Superior temporal gyrus (tissue), 1 donor: ENCODE results near the gene AOPEP.
"Not testable (repeated sequence)": the region's sequence is repeated elsewhere in the genome, so short reads cannot be mapped to it uniquely, and the experiment has no call there.

Experiments used
- DNase-seq: peaks from one replicate; pipeline ENCODE4 v3.0.0-alpha.2; 2016; ENCODE audit errors: extremely low spot score

The AOPEP gene

DNA sequence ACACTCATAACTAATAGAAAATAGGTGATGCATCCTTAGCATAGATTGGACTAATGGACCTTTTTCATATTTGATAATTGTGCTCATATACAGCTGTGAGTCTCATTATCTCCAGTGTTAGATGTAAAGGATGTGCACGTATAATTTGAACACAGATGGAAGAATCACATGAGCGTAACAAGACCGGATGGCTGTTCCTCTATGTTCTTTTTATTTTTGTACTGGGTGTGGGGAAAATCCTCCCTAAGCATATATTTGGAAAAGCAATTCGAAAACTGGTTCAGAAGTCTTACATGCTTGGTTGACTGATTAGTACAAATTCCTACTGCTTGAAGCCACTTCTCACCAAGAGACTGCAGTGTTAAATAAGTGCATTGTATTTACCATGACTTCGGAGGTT is 230.2 kb downstream of the AOPEP start:
- DNase-seq: peak; percentile 55

DNA sequence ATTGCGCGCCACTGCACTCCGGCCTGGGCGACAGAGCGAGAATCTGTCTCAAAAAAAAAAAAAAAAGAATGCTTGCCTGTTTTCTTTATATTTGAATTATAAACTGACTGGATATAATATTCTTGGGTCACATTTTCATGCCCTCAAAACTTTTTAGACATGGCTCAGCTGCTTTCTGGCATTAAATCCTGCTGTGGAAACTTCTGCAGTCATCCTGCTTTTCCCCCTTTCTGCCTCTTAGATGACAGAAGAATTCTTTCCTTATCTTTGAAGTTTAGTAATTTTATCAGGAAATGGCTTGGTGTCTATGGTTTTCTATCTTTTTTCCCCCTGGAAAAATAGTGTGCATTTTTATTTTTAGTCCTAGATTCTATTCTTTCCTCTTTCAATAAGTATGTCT is 234.5 kb downstream of the AOPEP start:
- no peak for DNase-seq

DNA sequence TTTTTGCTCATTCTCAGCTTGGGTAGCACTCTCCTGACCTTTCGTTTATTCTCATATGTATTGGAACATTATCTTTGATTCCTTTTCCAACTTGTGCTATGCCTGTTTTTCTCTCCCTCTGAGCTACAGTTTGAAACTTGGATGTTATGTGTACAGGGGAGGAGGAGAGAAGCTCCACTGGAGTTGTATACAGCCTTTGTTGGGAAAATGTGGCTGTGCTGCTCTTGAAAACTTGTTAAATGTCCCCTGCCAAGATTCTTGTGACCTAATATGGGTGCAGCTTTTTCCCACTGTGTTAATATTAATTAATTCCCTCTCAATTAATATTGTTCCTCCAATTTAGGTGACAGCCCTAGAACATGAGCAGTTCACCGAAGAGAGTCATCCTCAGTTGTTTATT is 235.4 kb downstream of the AOPEP start:
- DNase-seq: peak; percentile 69

DNA sequence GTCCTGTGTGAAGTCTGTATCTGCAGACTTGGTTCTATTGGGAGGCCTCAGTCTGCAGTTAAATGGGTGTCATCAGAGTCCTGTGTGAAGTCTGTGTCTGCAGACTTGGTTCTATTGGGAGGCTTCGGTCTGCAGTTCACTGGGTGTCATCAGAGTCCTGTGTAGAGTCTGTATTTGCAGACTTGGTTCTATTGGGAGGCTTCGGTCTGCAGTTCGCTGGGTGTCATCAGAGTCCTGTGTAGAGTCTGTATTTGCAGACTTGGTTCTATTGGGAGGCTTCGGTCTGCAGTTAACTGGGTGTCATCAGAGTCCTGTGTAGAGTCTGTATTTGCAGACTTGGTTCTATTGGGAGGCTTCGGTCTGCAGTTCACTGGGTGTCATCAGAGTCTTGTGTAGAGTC is 239.1 kb downstream of the AOPEP start:
- not testable (repeated sequence) for DNase-seq

DNA sequence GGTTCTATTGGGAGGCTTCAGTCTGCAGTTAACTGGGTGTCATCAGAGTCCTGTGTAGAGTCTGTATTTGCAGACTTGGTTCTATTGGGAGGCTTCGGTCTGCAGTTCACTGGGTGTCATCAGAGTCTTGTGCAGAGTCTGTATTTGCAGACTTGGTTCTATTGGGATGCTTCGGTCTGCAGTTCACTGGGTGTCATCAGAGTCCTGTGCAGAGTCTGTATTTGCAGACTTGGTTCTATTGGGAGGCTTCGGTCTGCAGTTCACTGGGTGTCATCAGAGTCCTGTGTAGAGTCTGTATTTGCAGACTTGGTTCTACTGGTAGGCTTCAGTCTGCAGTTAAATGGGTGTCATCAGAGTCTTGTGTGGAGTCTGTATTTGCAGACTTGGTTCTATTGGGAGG is 239.5 kb downstream of the AOPEP start:
- not testable (repeated sequence) for DNase-seq

DNA sequence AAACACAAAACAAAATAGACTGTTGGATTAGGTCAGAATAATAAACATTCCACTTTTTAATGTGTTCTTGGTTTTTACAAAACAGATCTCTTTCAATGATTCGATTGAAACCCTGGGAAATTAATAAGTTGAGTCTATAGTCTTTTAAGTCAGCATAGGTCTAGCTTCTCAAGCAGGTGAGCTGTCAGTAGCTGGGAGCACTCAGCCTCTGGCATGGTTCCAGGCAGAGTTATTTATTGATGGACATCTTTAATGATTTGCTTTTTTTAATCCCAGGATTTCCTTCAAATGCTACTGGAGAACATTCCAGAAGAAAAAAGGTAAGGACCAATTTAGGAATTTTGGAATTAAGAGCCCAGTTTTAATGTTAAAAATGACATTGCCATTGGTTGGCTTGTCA is 241.0 kb downstream of the AOPEP start:
- DNase-seq: no peak

DNA sequence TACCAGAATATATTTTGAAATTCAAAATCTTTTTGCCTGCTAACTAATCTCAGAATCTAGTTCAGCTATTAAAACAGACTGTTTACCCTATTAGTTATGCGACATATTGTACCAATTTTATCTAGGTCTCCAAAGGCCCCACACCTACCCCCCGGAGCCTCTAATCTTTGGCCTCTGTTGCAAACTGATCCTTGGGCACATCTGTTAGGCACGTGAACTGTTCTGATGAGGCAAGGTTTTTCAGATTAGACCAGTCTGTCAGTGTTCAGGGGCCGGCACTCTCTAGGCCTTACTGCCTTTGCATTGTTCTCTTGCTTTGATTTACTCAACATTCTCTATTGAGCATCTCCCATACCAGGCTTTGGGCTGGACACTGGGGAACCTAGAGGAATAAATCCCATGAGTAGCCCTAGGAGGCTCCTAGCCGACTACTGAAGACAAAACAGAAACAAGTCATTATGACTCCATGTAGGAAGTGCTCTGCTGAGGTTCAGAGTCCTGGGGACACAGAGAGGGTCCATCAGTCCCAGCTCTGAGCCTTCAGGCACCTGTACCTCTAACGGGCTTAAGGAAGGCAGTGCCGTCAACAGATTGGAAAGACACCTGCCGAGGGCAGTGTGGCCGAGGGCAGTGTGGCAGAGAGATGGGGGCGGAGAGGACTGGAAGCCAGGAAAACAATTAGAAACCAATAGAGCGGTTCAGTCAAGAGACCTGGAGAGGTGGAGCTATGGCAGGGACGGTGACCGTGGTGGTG is 245.1 kb downstream of the AOPEP start:
- no peak for DNase-seq

DNA sequence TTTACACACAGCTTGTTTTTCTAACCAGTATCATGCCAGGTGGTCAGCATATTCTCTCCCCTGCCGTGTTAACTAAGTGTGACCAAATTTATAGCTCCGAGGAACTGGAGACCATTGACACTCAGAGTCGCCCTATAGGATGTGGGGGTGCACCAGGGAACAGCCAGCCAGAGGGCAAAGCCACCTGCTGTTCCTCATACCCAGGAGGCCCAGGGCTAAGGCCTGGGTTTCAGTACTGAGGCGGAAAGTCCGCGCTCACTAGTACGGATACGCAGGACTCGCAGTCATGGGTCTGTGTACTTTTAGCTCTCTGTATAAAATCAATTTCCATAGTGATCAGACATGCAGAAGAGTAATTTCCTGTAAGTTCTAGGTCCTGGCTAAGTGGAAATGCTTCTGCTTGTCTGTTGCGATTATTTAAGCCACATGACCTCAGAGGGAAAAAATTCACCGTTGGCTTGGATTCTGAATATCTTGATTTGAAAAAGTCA is 247.0 kb downstream of the AOPEP start:
- DNase-seq: no peak

DNA sequence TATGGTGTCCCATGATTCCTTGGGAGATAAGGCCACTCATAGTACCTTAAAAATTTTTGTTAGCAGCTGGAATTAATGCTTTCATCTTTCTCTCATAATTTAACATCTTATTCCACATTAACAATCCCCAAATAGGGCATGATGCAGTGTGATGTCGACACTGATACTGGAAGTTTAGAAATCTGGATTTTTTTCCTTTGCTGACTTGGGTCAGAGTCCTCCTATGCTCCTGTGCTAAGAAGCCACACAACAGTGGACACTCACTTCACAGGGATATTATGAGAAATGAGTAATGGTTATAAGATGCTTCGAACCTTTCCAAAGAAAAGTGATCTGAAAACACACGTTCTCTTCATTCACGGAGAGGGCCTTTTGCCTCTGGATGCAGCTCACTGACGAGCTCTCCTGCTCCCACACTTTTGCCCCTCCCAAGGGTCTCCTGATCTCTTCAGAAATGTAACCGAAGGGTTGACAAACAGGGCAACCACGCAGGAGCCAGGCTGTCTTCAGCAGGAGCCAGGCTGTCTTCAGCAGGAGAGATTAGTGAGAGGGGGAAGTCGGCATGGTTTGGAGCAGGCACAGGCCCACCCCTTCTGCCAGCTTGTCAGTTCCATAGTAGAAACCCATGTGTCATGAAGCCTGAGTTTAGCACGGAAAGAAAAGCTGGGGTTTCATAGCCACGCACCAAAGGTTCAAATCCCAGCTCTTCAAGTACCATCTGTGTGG is 247.8 kb downstream of the AOPEP start:
- no peak for DNase-seq

DNA sequence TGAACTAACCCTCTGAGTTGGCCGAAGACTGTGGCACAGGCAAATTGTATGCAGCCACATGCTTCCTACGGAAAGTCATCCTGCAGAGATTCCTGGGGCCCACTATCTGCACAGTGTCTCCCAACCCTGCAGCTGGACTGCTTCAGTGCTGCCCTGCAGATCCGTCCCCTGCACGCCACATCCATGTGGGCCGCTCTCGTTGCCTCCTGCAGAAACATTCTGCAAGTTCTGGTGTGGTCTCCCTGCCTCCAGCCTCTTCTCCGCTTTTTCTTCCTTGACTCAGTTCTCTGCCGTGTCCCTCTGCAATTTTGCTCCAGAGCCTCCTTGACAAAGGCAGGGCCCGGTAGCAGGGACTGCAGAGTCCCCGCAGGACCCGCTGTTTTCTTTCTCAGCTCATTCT is 249.0 kb downstream of the AOPEP start:
- no peak for DNase-seq

DNA sequence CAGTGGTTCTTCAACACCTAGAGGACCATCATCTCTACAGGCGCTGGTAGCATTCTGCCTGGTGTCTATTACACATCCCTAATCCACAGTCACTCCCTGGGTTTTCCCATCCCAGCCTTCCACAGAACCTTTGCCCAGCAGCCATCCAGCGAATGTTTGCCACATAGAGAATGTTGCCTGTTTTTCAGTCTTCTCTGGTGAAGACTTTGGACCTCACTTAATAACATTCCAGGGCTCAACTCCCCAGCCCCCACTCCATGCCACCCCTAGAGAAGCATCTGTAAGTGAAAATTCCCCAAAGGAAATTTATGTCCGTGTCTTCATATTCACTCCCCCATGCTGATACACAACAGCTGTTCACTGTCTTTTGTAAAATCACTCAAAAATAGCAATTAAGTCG is 249.6 kb downstream of the AOPEP start:
- DNase-seq: no peak

DNA sequence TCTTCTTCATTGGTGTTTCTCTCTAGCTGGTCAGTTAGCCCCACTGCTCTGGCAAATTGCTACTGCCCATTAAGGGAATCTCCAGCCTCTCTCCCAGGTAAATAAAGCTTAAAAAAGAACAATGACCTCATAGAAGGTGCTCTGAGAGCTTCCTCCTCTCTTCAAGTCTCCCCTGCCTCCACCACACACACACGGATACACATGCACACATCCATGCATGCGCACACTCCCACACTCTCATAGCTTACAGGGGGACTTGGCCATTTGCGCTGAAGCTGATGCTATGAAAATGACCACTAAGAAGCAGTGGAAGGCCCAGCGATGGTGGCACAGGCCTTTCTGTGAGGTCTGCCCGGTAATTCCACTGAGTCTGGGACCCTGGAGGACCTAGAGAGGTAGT is 250.9 kb downstream of the AOPEP start:
- no peak for DNase-seq

DNA sequence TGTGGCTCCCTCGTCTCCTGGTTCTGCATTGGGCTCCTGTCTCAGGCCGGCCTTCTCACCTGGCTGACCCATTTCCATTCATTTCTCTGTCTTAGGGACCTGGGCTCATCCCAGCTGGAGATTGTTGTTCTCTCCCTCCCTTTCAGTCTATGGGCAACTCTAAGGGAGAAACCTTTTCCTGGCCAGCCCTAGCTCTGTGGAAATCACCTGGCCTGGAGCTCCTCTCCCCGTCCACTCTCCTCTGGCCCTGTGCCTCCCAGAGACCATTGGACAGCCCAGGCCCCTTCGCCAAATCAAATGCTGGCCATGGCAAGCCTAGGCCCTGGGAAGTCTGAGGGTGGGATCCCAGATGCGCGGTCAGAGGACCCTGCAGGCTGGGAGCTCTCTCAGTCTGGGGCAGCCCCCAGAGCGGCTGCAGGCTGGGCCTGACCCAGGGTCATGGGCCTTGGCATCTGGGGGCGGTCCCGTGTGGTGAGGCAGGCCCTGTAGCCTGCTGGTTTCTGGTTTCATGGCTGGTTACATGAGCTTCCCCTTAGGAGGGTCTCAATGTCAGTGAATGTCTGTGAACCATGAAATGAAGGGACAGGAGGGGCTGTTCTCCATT is 253.5 kb downstream of the AOPEP start:
- DNase-seq: no peak

DNA sequence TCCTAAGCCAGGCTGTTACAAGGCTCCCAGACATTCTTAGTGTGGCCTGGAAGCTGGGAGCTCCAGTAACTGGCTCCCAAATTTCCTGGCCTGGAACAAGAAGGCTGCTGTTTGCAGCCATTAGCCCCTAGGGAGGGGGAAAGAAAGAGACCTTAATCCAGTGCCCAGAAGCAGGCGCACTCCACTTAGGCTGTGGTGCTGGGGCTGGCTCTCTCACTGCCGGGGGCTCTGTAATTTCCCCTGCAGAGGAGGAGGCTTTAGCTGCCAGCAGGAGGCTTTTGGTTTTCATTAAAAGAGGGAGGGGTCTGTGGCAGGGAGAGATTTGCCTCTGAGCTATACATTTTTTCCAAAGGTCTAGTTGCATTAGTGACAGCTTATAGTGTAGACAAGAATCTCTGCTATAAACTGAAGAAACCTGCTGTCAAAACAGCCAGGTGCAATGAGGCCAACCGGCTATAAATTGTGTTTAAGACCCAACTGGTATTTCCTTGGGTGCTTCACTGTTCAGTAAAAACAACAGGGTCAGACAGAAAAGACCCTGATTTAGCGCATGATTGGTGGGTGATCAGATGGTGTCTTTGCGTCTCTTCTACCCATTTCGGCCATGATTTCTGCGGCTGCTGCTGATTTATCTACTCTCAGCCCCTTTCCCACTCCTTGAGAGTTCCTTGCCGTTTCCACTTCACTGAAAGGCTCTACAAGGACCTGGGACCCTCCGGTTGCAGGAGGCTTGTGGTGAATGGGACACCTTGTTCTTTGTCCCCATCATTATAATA is 254.6 kb downstream of the AOPEP start:
- DNase-seq: no peak

DNA sequence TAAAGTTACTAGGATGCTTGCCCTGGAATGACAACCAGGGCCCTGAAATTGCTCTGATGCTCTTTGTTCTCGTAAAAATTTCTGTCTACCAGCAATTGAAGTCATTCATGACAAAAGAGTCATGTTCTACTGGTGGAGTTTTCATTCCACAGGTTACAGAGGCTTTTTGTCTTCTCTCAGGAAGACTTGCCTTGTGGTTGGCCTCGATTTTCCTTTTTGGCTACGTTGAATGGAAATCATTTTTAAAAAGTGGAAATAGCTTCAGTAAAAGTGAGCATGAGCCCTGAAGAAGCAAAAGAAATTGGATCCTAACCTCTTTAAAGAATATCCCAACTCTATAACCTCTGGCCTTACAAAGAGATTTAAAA is 255.2 kb downstream of the AOPEP start:
- no peak for DNase-seq

DNA sequence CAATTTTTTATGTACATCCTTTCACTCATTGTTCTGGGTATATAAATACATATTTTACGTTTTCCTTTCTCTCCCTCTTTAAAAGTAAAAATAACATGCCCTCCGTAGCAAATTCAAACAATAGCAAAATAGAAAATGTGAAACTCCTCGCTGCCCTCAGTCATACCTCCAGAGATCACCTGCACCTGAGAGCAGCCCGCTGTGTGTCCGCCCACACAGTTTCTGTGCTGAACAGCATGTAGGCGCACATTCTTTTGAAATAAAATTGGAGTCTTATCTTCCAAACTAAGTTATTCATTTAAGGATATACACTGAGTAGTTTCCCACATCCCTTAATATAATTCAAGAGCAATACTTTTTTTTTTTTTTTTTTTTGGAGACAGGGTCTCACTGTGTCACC is 255.7 kb downstream of the AOPEP start:
- DNase-seq: no peak

DNA sequence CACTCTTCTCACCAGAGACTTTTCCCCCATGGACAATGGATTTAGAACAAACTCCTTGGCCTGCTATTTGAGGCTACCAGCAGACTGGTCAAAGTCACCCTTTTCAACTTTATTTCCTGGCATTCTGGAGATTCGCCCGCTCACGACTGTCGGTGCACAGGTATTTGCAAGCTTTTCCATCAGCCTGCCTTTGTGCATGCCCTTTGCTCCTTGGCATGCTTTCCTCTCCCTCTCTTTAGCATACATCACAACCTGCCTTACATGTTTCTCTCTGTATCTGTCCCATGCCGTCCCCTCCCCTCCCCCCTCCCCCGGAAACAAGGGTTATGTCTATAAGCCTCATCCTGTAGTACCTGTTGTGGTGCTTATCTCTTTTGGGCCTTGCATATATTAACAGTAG is 257.1 kb downstream of the AOPEP start:
- no peak for DNase-seq

DNA sequence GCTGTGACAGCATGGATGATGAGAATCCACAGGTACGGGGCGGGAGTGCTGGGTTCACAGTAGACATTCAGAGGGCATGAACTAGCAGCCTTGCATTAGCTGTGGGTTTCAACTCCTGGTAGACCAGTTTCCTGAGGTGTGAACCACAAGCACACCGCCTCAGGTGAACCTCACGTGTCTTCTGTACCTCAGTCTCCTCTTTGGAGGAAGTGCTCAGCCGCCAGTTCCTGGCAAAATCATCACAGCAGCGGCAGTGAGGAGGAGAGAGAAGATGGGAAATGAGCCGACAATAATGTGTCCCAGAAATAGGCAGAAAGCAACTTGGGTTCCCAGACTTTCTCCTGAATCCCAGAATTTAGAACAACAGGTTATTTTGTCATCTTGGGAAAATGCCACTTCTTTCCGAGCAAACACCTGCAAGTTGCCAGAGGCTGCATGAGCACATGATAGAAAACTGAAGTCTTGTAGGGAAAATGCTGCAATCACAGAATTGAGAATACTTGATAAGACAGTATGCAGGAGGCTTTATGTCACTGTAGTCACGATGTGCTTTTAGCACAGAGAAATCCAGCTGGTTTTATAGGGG is 258.5 kb downstream of the AOPEP start:
- no peak for DNase-seq

DNA sequence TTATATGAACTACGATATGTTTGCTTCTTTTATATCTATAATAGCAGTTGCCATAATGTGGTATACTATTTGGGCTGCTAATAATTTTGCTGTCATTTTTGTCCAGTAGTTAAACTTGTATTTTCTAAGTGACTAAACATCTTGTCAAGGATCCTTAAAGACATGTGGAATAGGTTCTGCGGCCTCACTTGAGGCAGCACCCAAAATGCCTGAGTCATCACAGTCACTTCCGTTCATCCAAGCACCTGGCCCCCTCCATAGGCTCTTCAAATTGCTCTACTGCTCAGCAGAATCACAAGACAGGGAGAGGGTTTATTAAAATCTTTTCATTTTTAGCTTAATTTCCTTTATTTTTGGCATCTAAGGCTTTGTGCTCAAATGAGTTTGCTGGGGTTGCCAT is 259.1 kb downstream of the AOPEP start:
- no peak for DNase-seq

DNA sequence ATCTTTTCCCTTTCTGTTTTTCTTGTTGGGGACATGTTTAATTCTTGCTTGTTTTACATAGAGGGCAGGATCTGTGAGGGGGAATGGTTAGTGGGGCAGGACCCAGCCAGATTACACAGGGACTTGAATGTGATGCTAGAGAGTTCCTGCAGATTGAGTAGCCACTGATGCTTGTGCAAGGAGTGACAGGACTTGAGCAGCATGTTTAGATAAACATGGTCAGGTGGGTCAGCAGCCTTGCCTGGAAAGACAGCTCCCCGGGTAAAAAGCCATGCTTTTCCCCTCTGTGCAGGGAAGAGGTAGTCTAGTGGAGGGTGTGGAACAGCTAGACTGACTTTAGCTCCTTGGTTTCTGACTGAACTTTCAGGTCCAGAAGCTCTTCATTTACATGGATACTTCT is 261.2 kb downstream of the AOPEP start:
- DNase-seq: no peak

DNA sequence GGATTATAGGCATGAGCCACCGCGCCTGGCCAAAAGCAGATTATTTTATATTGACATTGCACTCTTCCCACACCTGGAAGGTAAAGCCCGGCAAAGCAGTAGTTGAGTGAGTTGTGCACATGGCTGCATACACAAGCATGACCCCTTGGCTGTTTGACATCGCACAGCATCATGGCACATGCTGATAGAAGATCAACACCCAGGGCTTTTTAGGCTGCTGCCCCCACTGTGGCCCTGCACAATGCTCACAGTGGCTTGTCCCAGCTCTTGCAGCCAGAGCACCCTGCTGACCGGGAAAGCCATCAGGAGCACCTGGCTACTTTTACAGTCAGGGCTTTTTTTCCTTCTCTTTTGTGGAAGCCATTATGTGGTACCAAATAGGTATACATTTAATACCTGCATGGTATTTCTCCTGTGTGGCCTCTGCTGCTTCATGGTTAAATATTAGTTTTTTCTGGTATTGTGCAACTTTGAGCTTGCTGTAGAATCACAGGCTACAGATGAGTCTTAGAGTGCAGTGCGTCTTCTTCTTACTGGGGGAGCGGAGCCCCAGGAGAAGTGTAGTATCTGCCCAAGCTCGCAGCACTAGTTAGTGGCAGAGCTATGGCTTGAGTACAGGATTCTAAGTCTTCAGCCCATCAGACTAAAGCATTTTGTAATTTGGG is 264.5 kb downstream of the AOPEP start:
- no peak for DNase-seq
